Hippocampal formation (tissue), 2 donors: Measurements from ENCODE around the gene RAD54L2.
"Not testable (repeated sequence)": the region's sequence is repeated elsewhere in the genome, so short reads cannot be mapped to it uniquely, and the experiment has no call there.

Experiments used
- DNase-seq, 2 donors: peaks; one replicate each; lab custom pipeline; 2025; lab: John Stamatoyannopoulos, UW

The RAD54L2 gene

DNA sequence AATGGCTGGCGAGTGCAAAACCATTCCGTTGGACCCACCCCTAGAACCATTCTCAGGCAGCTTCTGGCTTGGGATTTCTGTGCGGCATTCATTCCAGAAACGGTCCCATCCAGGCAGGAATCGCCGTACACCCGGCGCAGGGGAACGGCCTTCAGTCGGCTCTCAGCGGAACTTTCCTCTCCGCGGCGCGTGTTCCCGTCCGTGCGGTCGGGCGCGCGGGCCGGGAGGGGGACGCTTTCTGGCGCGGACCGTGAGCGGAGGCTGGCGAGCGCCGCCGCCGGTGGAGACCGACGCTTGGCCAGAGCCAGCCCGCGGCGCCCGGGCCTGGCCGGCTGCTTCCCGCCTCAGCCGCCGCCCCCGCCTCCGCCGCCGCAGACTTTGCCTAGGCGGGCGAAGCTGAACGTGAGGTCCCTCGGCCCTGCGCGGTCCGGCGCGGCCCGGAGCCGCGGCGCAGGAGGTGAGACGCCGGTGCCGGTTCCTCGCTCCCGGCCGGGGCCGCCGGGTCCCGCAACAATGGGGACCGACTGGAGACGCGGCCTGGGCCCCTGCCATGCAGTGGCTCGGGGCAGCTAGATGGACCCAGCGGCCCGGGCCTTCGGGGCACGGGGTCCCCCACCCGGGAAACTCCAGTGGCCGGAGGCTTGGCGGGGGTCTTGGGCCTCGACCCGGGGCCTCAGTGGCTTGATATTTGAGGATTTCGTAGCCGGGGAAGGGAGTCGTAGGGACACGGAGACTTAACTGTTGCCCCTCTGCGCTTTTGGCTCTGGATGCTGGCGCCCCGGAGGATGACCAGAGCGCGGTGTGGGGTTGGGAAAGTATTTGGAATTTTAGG is at the start of gene RAD54L2:
Gene RAD54L2 (plus strand): TSS at position 261 of the 832 bp plus-strand sequence. CDS start 51,702 bp downstream, outside the sequence.
- peak; percentile 69 to 77 for DNase-seq

DNA sequence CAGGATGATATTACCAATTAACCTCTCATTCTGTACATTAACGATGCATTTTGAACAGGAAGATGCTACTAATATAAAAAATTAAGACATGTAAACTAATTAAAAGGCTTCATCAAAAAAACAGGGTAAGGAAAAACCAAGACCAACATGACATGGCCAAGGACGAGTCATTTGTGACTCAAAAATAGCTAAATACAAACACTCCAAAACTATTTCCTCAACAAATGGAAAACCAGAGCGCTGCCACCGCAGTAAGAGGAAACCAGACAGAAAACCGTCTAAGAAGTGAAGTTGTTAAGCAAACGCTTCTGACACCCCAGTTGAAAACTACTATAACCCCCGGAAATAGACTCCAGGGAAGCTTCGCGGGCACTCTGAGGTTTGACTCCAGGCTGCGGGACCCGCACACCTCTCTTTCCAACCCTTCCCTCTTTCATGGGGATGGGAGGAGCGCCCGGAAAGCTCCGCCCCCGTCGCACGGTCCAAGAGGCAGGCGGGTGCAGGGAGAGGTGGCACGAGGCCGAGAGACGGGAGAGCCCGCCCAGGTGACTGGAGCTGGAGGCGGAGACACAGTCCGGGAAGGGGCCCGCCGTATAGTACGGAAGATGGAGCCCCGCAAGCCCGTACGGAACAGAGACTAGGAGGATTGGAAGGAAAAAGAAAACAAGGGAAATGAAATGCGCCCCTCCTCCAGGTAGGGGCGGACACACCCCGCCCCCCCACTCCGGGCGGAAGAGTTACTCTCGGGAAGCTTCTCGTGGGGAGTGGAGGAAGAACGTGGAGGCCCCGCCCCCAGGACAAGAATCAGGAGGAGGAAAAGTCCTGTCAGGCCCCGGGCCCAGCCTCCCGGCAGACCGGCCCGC is 39.4 kb upstream of the RAD54L2 start:
- DNase-seq, result peak; percentile 75 to 82

DNA sequence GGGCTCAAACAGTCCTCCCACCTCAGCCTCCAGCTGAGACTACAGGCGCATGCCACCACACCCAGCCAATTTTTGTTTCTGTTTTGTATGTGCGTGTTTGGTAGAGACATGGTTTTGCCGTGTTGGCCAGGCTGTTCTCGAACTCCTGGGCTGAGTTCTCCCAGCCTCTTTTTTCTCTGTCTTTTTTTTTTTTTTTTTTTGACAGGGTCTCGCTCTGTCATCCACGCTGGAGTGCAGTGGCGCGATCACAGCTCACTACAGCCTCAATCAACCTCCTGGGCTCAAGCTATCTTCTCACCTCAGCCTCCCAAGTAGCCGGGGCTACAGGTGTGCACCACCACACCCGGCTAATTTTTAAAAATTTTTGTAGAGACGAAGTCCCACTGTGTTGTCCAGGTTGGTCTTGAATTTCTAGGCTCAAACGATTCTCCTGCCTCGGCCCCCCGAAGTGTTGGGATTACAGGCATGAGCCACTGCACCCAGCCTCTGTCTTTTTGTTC is 37.8 kb upstream of the RAD54L2 start:
- no peak for DNase-seq

- peak; percentile 57 to 61 for DNase-seq
These were observed 36.5 kb upstream of the RAD54L2 start for GRCh38 chr3:51501833-51502561.

DNA sequence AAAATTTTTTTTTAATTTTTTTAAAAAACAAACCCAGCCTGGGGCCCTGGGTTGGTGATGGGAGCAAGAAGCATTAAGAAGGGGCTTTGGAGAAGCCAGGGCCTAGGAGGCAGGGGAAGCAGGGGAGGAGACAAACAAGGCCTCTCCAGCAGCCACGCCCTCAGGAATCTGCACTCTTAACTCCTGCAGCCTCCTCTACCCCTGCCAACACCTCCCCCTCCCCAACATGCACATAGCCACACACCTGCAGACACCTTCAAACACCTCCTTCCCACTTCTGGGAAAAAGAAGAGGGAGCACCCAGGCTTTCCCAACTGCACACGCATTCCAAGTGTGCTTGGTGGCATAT is 36.0 kb upstream of the RAD54L2 start:
- DNase-seq, result no peak

DNA sequence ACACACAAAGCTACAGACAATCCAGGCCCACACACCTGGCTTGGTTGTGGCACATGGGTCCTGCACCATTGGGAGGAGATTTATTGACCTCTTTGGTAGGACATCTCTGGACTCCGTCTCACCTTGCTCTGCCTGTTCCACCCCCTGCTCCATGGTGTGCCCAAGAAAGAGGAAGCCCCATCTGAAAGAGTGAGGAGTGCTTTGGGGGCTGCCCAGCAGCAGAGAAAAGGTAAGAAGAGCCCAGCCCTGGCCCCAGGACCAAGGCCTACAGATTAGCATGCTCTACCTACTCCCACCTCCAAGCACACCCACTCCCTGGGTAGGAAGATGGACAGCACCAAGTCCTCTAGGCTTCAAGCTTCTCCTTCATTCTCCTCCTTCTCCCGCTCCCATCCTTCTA is 35.5 kb upstream of the RAD54L2 start:
- DNase-seq, result no peak

DNA sequence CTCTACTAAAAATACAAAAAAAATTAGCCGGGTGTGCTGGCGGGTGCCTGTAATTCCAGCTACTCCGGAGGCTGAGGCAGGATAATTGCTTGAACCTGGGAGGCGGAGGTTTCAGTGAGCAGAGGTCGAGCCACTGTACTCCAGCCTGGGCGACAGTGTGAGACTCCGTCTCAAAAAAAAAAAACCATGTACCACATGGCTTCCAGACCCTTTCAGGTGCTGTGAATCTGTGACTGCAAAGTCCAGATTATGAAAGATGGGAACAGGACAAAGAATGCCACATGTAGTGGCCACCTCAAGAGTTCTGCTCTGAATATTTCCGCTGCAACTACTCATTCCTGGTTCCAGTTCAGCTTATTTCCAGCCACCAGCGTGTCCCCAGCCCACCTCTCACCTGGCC is 30.3 kb upstream of the RAD54L2 start:
- no peak for DNase-seq

- no peak for DNase-seq
These were observed 27.5 kb upstream of the RAD54L2 start for GRCh38 chr3:51510996-51511395.

- DNase-seq, result no peak
These were observed 24.3 kb upstream of the RAD54L2 start for GRCh38 chr3:51514210-51514609.

DNA sequence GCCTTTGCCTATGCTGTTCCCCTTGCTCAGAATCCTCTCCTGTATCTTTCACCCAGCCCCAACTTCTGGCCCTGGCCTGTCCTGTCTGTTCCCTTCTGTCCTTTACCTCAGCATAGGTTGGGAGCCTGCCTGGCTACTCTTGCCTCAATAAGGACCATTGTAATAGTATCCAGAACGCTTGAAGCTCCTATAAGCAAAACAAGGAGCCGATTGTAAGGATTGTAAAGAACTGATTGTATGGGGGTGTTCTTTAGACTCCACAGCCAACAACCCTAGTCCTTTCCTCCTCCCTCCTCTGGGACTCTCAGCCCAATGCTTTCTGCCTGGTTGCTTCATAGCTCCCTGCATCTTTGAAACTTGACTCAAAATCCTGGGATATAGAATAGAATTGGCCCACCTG is 18.7 kb upstream of the RAD54L2 start:
- DNase-seq, result no peak

DNA sequence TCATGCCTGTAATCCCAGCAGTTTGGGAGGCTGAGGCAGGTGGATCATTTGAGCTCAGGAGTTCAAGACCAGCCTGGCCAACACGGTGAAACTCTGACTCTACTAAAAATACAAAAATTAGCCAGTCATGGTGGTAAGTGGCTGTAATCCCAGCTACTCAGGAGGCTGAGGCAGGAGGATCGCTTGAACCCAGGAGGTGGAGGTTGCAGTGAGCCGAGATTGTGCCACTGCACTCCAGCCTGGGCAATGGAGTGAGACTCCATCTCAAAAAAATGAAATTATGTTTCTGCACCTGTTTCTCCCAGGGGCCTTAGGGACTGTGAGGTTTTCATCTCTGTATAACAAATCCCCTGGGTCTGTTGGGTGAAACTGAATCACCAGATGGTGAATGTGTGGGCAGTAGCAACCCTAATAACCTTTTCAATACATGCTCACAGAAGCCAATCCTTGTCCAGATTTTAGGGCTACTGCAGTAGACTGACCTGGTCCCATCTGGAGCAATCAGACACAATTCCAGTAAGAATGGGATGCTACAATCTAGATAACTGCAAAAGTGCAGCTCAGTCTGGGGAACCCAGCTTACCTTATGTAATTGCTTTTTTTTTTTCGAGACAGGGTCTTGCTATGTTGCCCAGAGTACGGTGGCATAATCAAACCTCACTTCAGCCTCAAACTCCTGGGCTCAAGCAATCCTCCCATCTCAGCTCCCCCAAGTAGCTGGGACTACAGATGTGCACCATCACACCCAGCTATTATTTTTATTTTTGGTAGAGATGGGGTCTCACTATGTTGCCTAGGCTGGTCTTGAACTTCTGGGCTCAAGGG is 17.4 kb upstream of the RAD54L2 start:
- DNase-seq, result not testable (repeated sequence)

DNA sequence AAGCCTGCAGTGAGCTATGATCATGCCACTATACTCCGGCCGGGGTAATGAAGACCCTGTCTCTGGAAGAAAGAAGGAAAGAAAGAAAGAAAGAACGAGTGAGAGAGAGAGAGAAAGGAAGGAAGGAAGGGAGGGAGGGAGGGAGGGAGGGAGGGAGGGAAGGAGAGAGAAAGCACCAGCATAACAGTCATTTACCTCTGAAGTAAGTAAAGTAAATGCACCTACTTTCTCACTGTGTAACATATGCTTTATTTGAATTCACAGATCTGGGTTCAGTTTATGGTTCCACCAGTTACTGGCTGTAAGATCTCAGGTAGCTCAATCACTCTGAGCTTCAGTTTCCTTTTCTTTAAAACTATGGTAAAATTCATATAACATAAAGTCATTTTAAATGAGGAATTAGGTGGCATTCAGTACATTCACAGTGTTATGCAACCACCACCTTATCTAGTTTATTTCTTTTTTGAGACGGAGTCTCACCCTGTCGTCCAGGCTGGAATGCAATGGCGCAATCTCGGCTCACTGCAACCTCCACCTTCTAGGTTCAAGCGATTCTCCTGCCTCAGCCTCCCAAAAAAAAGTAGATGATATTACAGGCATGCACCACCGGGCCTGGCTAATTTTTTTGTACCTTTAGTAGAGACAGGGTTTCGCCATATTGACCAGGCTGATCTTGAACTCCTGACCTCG is 16.1 kb upstream of the RAD54L2 start:
- no peak for DNase-seq

GRCh38 chr3:51524874-51525273 is 13.6 kb upstream of the RAD54L2 start:
- DNase-seq, result not testable (repeated sequence)

DNA sequence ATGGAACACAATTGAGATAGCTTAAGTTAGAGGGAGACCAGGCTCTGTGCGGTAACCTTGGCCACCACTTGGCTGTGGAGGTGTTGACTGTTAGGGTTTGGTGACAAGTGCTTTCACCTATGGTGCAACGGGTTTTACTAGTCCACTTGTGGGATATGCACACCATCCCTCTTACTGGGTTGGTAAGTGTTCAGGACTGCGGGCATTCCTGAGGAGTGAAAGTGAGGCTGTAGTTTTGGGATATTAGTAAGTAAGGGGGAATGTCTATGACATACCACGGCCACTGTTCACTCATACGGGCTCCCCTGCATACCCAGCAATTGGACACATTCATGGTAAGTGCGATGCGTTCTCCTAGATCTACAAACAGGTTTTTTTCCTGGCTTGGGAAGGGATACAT is 8.0 kb upstream of the RAD54L2 start:
- no peak for DNase-seq

GRCh38 chr3:51535146-51536019 is 3.1 kb upstream of the RAD54L2 start:
- DNase-seq, result no peak

DNA sequence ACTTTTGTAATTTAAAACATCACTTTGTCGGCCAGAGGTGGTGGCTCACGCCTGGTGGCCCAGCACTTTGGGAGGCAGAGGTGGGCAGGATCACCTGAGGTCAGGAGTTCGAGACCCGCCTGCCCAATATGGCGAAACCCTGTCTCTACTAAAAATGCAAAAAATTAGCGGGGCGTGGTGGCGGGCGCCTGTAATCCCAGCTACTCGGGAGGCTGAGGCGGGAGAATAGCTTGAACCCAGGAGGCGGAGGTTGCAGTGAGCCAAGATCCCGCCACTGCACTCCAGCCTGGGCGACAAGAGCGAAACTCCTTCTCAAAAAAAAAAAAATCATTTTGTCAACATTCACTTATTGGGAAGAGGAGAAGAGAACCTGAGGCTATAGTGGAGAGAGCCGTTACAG is 888 bp upstream of the RAD54L2 start:
- not testable (repeated sequence) for DNase-seq

DNA sequence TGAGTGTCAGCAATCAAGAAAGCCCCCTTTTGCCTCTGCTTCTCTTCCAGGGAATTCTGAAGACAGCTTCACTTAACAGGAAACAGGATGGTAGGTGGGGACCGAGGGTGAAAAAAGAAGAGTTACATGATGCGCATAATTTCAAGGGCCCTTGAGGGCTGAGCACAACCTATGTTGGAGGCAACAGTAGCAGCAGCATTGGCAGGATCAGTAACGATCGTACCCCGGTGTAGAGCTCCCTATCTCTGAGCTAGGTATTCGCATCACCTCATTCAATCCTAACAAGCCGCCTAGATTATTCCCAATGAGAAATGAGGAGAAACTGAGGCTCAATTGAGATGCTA is 432 bp upstream of the RAD54L2 start:
- peak in 1 of 2 donors; percentile 17 for DNase-seq

DNA sequence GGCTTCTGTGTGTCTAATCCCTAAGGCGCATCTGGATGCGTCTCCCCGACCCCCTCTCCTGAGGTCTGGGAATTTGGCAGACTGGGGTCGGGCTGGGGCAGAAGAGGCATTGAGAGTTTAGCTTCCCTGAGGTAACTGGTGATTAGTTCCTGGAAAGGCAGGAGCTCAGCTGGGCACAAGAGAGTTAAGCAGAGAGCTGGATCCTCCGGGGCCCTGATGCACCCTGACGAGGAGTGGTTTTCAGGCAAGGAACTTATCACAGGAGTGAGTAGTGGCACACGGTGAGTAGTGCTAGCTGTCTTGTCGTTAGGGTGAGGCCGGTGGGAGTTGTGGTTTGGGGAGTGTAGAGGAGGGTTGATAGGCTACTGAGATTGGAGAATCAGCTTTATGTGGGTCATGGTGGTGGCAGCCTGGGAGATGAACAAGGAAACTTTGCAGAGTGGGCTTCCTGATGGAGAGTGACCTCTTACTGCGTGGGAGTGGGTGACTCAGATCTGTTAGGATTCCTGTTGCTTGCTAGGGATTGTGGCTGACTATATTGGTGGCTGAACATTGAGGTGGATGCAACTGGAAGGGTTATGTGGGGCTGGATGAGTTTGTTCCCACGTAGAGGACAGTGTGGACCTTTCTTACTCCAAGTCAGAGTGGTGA is 897 bp downstream of the RAD54L2 start:
- DNase-seq, result peak in 1 of 2 donors; percentile 10

DNA sequence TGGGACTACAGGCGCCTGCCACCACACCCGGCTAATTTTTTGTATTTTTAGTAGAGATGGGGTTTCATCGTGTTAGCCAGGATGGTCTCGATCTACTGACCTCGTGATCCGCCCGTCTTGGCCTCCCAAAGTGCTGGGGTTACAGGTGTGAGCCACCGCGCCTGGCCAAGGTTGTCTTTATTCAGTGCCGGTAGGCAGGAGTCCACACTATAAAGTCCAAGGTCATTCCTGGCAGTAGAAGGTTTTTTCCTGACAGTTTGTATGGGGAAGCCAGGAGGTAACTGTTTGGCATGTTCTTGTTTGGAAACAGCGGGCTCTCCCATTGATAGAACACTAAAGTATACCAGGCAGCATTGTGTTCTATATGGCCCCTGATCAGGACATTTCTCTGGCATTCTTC is 4.1 kb downstream of the RAD54L2 start:
- not testable (repeated sequence) for DNase-seq
